ENCODE measurements around the gene ARVCF.

Gene ARVCF

GRCh38 chr22:19994851-19995610, 21.6 kb downstream of the ARVCF start:
- Histone ChIP-seq H3K36me3 (ENCODE audit: control insufficient read depth, insufficient read depth, low read length) (no peaks in the 10 kb centered on the region), H3K4me3 (ENCODE audit: extremely low read depth, insufficient read depth, low read length, poor library complexity, severe bottlenecking) (no peak overlapping the region), H3K4me1 (ENCODE audit: control insufficient read depth, insufficient read depth, low read length, poor library complexity, severe bottlenecking) (peaks cover 19% of the 10 kb centered on the region), H3K9me3 (ENCODE audit: control insufficient read depth, low read length) (no peaks in the 10 kb centered on the region), H3K27ac (ENCODE audit: low read depth, low read length, severe bottlenecking) (no peak overlapping the region)
- 90 to 95% methylated on average over 11 to 12 of the region's 12 CpGs for WGBS, 2 experiments (ENCODE audit: insufficient coverage in 2 of 2)

GRCh38 chr22:19993926-19994325, 22.7 kb downstream of the ARVCF start:
- Histone ChIP-seq H3K9me3 (ENCODE audit: control insufficient read depth, low read length) (no peaks in the 10 kb centered on the region), H3K4me1 (ENCODE audit: control insufficient read depth, insufficient read depth, low read length, poor library complexity, severe bottlenecking) (peaks cover 13% of the 10 kb centered on the region), H3K4me3 (ENCODE audit: extremely low read depth, insufficient read depth, low read length, poor library complexity, severe bottlenecking) (no peak overlapping the region), H3K27ac (ENCODE audit: low read depth, low read length, severe bottlenecking) (no peak overlapping the region), H3K36me3 (ENCODE audit: control insufficient read depth, insufficient read depth, low read length) (no peaks in the 10 kb centered on the region)
- WGBS, 2 experiments (ENCODE audit: insufficient coverage in 2 of 2): 91 to 94% methylated on average over 7 of the region's 7 CpGs

- 93 to 100% methylated on average over 6 of the region's 6 CpGs for WGBS, 2 experiments (ENCODE audit: insufficient coverage in 2 of 2)
- peaks cover 3% of the 10 kb centered on the region for H3K4me1 ChIP-seq (ENCODE audit: control insufficient read depth, insufficient read depth, low read length, poor library complexity, severe bottlenecking)
- no peaks in the 10 kb centered on the region for H3K36me3 ChIP-seq (ENCODE audit: control insufficient read depth, insufficient read depth, low read length)
- no peak overlapping the region for H3K27ac ChIP-seq (ENCODE audit: low read depth, low read length, severe bottlenecking)
- no peaks in the 10 kb centered on the region for H3K9me3 ChIP-seq (ENCODE audit: control insufficient read depth, low read length)
- no peak overlapping the region for H3K4me3 ChIP-seq (ENCODE audit: extremely low read depth, insufficient read depth, low read length, poor library complexity, severe bottlenecking)
Measured at GRCh38 chr22:19992921-19993355, 23.7 kb downstream of the ARVCF start.

- H3K36me3 ChIP-seq (ENCODE audit: control insufficient read depth, insufficient read depth, low read length): no peaks in the 10 kb centered on the region
- no peaks in the 10 kb centered on the region for H3K4me1 ChIP-seq (ENCODE audit: control insufficient read depth, insufficient read depth, low read length, poor library complexity, severe bottlenecking)
- H3K27ac ChIP-seq (ENCODE audit: low read depth, low read length, severe bottlenecking): no peak overlapping the region
- 90 to 96% methylated on average over 4 to 5 of the region's 7 CpGs for WGBS, 2 experiments (ENCODE audit: insufficient coverage in 2 of 2)
- H3K9me3 ChIP-seq (ENCODE audit: control insufficient read depth, low read length): no peaks in the 10 kb centered on the region
- no peak overlapping the region for H3K4me3 ChIP-seq (ENCODE audit: extremely low read depth, insufficient read depth, low read length, poor library complexity, severe bottlenecking)
Measured at GRCh38 chr22:19992481-19992911, 24.1 kb downstream of the ARVCF start.

- Histone ChIP-seq H3K4me3 (ENCODE audit: extremely low read depth, insufficient read depth, low read length, poor library complexity, severe bottlenecking) (no peak overlapping the region), H3K36me3 (ENCODE audit: control insufficient read depth, insufficient read depth, low read length) (no peaks in the 10 kb centered on the region), H3K4me1 (ENCODE audit: control insufficient read depth, insufficient read depth, low read length, poor library complexity, severe bottlenecking) (no peaks in the 10 kb centered on the region), H3K27ac (ENCODE audit: low read depth, low read length, severe bottlenecking) (no peak overlapping the region), H3K9me3 (ENCODE audit: control insufficient read depth, low read length) (no peaks in the 10 kb centered on the region)
- 95 to 97% methylated on average over 16 to 18 of the region's 23 CpGs for WGBS, 2 experiments (ENCODE audit: insufficient coverage in 2 of 2)
Measured at GRCh38 chr22:19991645-19992451, 24.8 kb downstream of the ARVCF start.

- H3K4me1 ChIP-seq (ENCODE audit: control insufficient read depth, insufficient read depth, low read length, poor library complexity, severe bottlenecking): no peaks in the 10 kb centered on the region
- H3K27ac ChIP-seq (ENCODE audit: low read depth, low read length, severe bottlenecking): no peak overlapping the region
- no peaks in the 10 kb centered on the region for H3K9me3 ChIP-seq (ENCODE audit: control insufficient read depth, low read length)
Measured at GRCh38 chr22:19991395-19991644, 25.3 kb downstream of the ARVCF start.

GRCh38 chr22:19990609-19991394, 25.8 kb downstream of the ARVCF start:
- Histone ChIP-seq H3K27ac (ENCODE audit: low read depth, low read length, severe bottlenecking) (no peak overlapping the region), H3K36me3 (ENCODE audit: control insufficient read depth, insufficient read depth, low read length) (no peaks in the 10 kb centered on the region), H3K4me3 (ENCODE audit: extremely low read depth, insufficient read depth, low read length, poor library complexity, severe bottlenecking) (no peak overlapping the region), H3K4me1 (ENCODE audit: control insufficient read depth, insufficient read depth, low read length, poor library complexity, severe bottlenecking) (peaks cover 5% of the 10 kb centered on the region), H3K9me3 (ENCODE audit: control insufficient read depth, low read length) (no peaks in the 10 kb centered on the region)
- 91 to 93% methylated on average over 11 to 19 of the region's 20 CpGs for WGBS, 2 experiments (ENCODE audit: insufficient coverage in 2 of 2)

More at GRCh38 chr22:19991395-19991644, 25.3 kb downstream of the ARVCF start:
- no peak overlapping the region for H3K4me3 ChIP-seq (ENCODE audit: extremely low read depth, insufficient read depth, low read length, poor library complexity, severe bottlenecking)
- no peaks in the 10 kb centered on the region for H3K36me3 ChIP-seq (ENCODE audit: control insufficient read depth, insufficient read depth, low read length)

- H3K4me1 ChIP-seq (ENCODE audit: control insufficient read depth, insufficient read depth, low read length, poor library complexity, severe bottlenecking): peaks cover 8% of the 10 kb centered on the region
- H3K4me3 ChIP-seq (ENCODE audit: extremely low read depth, insufficient read depth, low read length, poor library complexity, severe bottlenecking): no peak overlapping the region
- H3K27ac ChIP-seq (ENCODE audit: low read depth, low read length, severe bottlenecking): no peak overlapping the region
- H3K9me3 ChIP-seq (ENCODE audit: control insufficient read depth, low read length): no peaks in the 10 kb centered on the region
- WGBS, 2 experiments (ENCODE audit: insufficient coverage in 2 of 2): 92 to 100% methylated on average over 2 of the region's 2 CpGs
- no peaks in the 10 kb centered on the region for H3K36me3 ChIP-seq (ENCODE audit: control insufficient read depth, insufficient read depth, low read length)
Measured at GRCh38 chr22:19990188-19990587, 26.4 kb downstream of the ARVCF start.

- Histone ChIP-seq H3K27ac (ENCODE audit: low read depth, low read length, severe bottlenecking) (no peak overlapping the region), H3K36me3 (ENCODE audit: control insufficient read depth, insufficient read depth, low read length) (no peaks in the 10 kb centered on the region), H3K4me1 (ENCODE audit: control insufficient read depth, insufficient read depth, low read length, poor library complexity, severe bottlenecking) (peaks cover 8% of the 10 kb centered on the region), H3K4me3 (ENCODE audit: extremely low read depth, insufficient read depth, low read length, poor library complexity, severe bottlenecking) (no peak overlapping the region), H3K9me3 (ENCODE audit: control insufficient read depth, low read length) (no peaks in the 10 kb centered on the region)
- whole genome bisulfite sequencing, 2 experiments (ENCODE audit: insufficient coverage in 2 of 2): 100% methylated on average over 1 to 2 of the region's 3 CpGs
Measured at GRCh38 chr22:19989725-19990067, 26.9 kb downstream of the ARVCF start.

GRCh38 chr22:19988965-19989724, 27.5 kb downstream of the ARVCF start:
- Histone ChIP-seq H3K9me3 (ENCODE audit: control insufficient read depth, low read length) (no peaks in the 10 kb centered on the region), H3K27ac (ENCODE audit: low read depth, low read length, severe bottlenecking) (no peak overlapping the region), H3K4me3 (ENCODE audit: extremely low read depth, insufficient read depth, low read length, poor library complexity, severe bottlenecking) (no peak overlapping the region), H3K36me3 (ENCODE audit: control insufficient read depth, insufficient read depth, low read length) (no peaks in the 10 kb centered on the region), H3K4me1 (ENCODE audit: control insufficient read depth, insufficient read depth, low read length, poor library complexity, severe bottlenecking) (peaks cover 14% of the 10 kb centered on the region)
- WGBS, 2 experiments (ENCODE audit: insufficient coverage in 2 of 2): 93 to 95% methylated on average over 18 of the region's 18 CpGs
